Neuronal stem cell (in vitro differentiated cells): ENCODE data around the gene MAP3K20.

Source experiments
- DNase-seq: peaks from one replicate; pipeline ENCODE4 v3.0.0-alpha.2; 2013; ENCODE audit warnings: low spot score
- H2AFZ ChIP-seq: one replicate; pipeline ENCODE4 v1.6.1; 2013; ENCODE audit warnings: mild to moderate bottlenecking, low read length, inconsistent platforms
- H2AK5ac ChIP-seq: 2 replicates; pipeline ENCODE4 v1.6.1; 2013; ENCODE audit warnings: low read depth, mild to moderate bottlenecking, inconsistent platforms, low read length, moderate library complexity, mixed read lengths
- H2BK120ac ChIP-seq: 2 replicates; pipeline ENCODE4 v1.6.1; 2013; ENCODE audit warnings: low read depth, mild to moderate bottlenecking, inconsistent platforms, low read length, moderate library complexity, mixed read lengths
- H2BK12ac ChIP-seq: one replicate; pipeline ENCODE4 v1.6.1; 2013; ENCODE audit warnings: low read length, inconsistent platforms
- H2BK15ac ChIP-seq: 2 replicates; pipeline ENCODE4 v1.6.1; 2013; ENCODE audit warnings: mild to moderate bottlenecking, low read length, inconsistent platforms, mixed read lengths
- H2BK5ac ChIP-seq: one replicate; pipeline ENCODE4 v1.6.1; 2013; ENCODE audit warnings: inconsistent platforms, mild to moderate bottlenecking, low read length, moderate library complexity
- H3K14ac ChIP-seq: one replicate; pipeline ENCODE4 v1.6.1; 2013; ENCODE audit warnings: low read length, inconsistent platforms
- H3K18ac ChIP-seq: 2 replicates; pipeline ENCODE4 v1.6.1; 2013; ENCODE audit warnings: low read length, inconsistent platforms
- H3K23ac ChIP-seq: 2 replicates; pipeline ENCODE4 v1.6.1; 2013; ENCODE audit warnings: low read depth, mild to moderate bottlenecking, mixed read lengths, low read length, inconsistent platforms; ENCODE audit not compliant: poor library complexity
- H3K27ac ChIP-seq: replicated peaks from 3 replicates; pipeline ENCODE4 v1.5.1; 2013; ENCODE audit warnings: low read length, inconsistent platforms
- H3K27me3 ChIP-seq, 3 experiments: 2 replicates each; pipeline ENCODE4 v1.6.1; 2013; ENCODE audit warnings: low read length in 3 of 3, mild to moderate bottlenecking in 2 of 3, inconsistent platforms in 1 of 3, low read depth in 1 of 3, mixed read lengths in 1 of 3, moderate library complexity in 1 of 3; ENCODE audit not compliant: control insufficient read depth in 3 of 3, insufficient read depth in 3 of 3
- H3K36me3 ChIP-seq, 2 donors: replicated peaks in 1 of 2; 2 replicates each; pipeline ENCODE4 v1.6.1; 2013; ENCODE audit warnings: low read length in 2 of 2; ENCODE audit not compliant: control insufficient read depth in 2 of 2, insufficient read depth in 2 of 2
- H3K4ac ChIP-seq: 2 replicates; pipeline ENCODE4 v1.6.1; 2013; ENCODE audit warnings: inconsistent platforms, mild to moderate bottlenecking, low read length, moderate library complexity
- H3K4me1 ChIP-seq, 2 donors: 1 replicate in 1 of 2; 2 replicates in 1 of 2; pipeline ENCODE4 v1.6.1; 2013; ENCODE audit warnings: low read length in 2 of 2, low read depth in 1 of 2; ENCODE audit not compliant: control insufficient read depth in 2 of 2, insufficient read depth in 1 of 2
- H3K4me2 ChIP-seq: one replicate; pipeline ENCODE4 v1.6.1; 2013; ENCODE audit warnings: mild to moderate bottlenecking, low read length, inconsistent platforms; ENCODE audit not compliant: insufficient read depth, poor library complexity, severe bottlenecking
- H3K4me3 ChIP-seq, 2 donors: 2 replicates each; pipeline ENCODE4 v1.5.1; 2013; ENCODE audit warnings: low read length in 2 of 2, mild to moderate bottlenecking in 2 of 2, inconsistent platforms in 1 of 2, moderate library complexity in 1 of 2
- H3K79me1 ChIP-seq: one replicate; pipeline ENCODE4 v1.6.1; 2013; ENCODE audit warnings: low read depth, mild to moderate bottlenecking, inconsistent platforms, low read length, moderate library complexity
- H3K9ac ChIP-seq: one replicate; pipeline ENCODE4 v1.6.1; 2013; ENCODE audit warnings: mild to moderate bottlenecking, low read depth, low read length, inconsistent platforms; ENCODE audit not compliant: poor library complexity
- H3K9me3 ChIP-seq, 2 donors: replicated peaks in 1 of 2; 2 replicates each; pipeline versions ENCODE3 to v1.6.1; 2013; ENCODE audit warnings: low read length in 2 of 2, mild to moderate bottlenecking in 2 of 2, inconsistent platforms in 1 of 2, low read depth in 1 of 2, mixed read lengths in 1 of 2, moderate library complexity in 1 of 2; ENCODE audit not compliant: control insufficient read depth in 2 of 2, insufficient read depth in 1 of 2
- H4K8ac ChIP-seq: one replicate; pipeline ENCODE4 v1.6.1; 2013; ENCODE audit warnings: low read depth, mild to moderate bottlenecking, inconsistent platforms, low read length, moderate library complexity
- H4K91ac ChIP-seq: one replicate; pipeline ENCODE4 v1.6.1; 2013; ENCODE audit warnings: low read length, low read depth, mild to moderate bottlenecking, inconsistent platforms; ENCODE audit not compliant: poor library complexity
- WGBS, 2 donors: extraction: QIAGEN DNeasy Blood & Tissue Kit; methylation state at CpG; one replicate each; pipeline ENCODE4 v1.1.7; 2013; ENCODE audit warnings: missing lambda C conversion rate in 2 of 2, mixed read lengths in 1 of 2; ENCODE audit not compliant: insufficient read length in 2 of 2, insufficient replicate concordance in 1 of 2; ENCODE audit errors: extremely low coverage in 2 of 2; 5-methylcytosine and 5-hydroxymethylcytosine counted together

The MAP3K20 gene

DNA sequence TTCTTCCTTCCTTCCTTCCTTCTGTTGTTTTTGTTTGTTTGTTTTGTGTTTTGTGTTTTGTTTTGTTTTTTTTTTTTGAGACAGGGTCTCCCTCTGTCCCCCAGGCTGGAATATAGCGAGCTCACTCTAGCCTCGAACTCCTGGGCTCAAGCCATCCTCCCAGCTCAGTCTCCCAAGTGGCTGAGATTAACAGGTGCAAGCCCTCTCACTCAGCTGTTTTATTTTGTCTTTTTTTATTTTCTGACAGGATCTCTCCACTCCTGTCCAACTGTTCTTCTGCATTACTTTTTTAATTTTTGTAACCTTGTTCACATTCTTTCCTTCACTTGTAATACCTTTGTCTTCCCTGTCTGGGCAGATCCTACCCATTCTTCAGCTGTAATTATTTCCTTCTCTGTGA is 23.6 kb downstream of the MAP3K20 start:
- WGBS, 2 donors: no CpG with 5 or more reads among the region's 2 CpGs
- Histone ChIP-seq H3K4ac (no peak overlapping the region), H3K79me1 (no peaks in the 10 kb centered on the region), H3K23ac (no peak overlapping the region), H3K4me3 (no peak overlapping the region), H3K36me3 (peaks cover 0 to 25% of the 10 kb centered on the region in 2 donors), H2BK15ac (no peak overlapping the region), H3K4me1 (no peaks in the 10 kb centered on the region), H2BK5ac (no peak overlapping the region), H2BK120ac (no peak overlapping the region), H3K4me2 (no peak overlapping the region), H3K9ac (no peak overlapping the region), H3K9me3 (no peaks in the 10 kb centered on the region), H2AFZ (no peak overlapping the region), H4K8ac (no peak overlapping the region), H2AK5ac (no peak overlapping the region), H3K27me3 (no peaks in the 10 kb centered on the region), H4K91ac (no peak overlapping the region), H3K18ac (no peak overlapping the region), H3K27ac (no peak overlapping the region), H2BK12ac (no peak overlapping the region), H3K14ac (no peak overlapping the region)
- DNase-seq: no peak

DNA sequence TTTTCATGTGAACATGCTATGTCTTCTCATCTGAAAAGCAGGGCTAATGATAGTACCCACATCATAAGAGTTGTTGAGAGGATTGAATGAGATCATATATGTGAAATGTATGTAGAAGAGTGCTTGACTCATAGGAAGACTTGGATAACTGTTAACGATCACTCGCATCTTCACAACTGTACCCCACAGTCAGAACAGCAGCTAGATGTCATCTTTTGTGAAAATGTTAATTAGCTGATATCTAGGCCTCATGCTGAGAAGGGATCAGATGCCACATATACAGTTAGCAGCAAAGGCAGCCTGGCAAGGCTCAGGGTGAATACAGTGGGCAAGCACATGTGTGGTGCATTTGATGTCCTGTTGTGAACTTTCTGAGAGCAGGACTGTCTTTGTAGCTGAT is 24.2 kb downstream of the MAP3K20 start:
- H3K79me1 ChIP-seq: no peaks in the 10 kb centered on the region
- H2AK5ac ChIP-seq: no peak overlapping the region
- H3K27ac ChIP-seq: no peak overlapping the region
- H3K4me2 ChIP-seq: no peak overlapping the region
- WGBS, 2 donors: no CpG with 5 or more reads among the region's 2 CpGs
- H3K14ac ChIP-seq: no peak overlapping the region
- H2BK15ac ChIP-seq: no peak overlapping the region
- no peak overlapping the region for H3K23ac ChIP-seq
- H3K9ac ChIP-seq: no peak overlapping the region
- no peaks in the 10 kb centered on the region for H3K9me3 ChIP-seq
- H3K27me3 ChIP-seq: no peaks in the 10 kb centered on the region
- H3K4me1 ChIP-seq: no peaks in the 10 kb centered on the region
- no peak overlapping the region for H4K8ac ChIP-seq
- DNase-seq: no peak
- H2BK12ac ChIP-seq: no peak overlapping the region
- H3K36me3 ChIP-seq: peaks cover 0 to 25% of the 10 kb centered on the region in 2 donors
- H3K4me3 ChIP-seq: no peak overlapping the region
- H2AFZ ChIP-seq: no peak overlapping the region
- H2BK5ac ChIP-seq: no peak overlapping the region
- H4K91ac ChIP-seq: no peak overlapping the region
- no peak overlapping the region for H3K18ac ChIP-seq
- no peak overlapping the region for H3K4ac ChIP-seq
- no peak overlapping the region for H2BK120ac ChIP-seq

DNA sequence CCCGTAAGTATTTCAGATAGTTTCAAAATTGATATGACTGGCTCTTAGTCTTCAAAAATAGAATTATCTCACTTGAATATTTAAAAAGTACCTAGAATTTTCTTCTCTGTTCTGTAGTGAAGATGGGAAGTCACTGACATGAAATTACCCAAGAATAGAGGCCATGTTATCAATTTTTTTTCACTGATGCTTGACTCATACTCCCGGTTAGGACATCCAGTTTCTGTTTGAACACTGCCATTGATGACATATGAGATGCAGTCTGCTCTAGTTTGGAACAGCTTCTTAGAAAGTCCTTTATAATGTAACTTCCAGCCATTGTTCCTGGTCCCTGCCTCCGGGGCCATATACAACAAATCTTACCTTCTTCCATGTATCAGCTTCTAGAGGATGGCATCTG is 26.0 kb downstream of the MAP3K20 start:
- no peak overlapping the region for H3K18ac ChIP-seq
- H2BK12ac ChIP-seq: no peak overlapping the region
- no peak overlapping the region for H4K91ac ChIP-seq
- H3K36me3 ChIP-seq: peaks cover 0 to 9% of the 10 kb centered on the region in 2 donors
- H3K9me3 ChIP-seq: no peaks in the 10 kb centered on the region
- H2AFZ ChIP-seq: no peak overlapping the region
- no peak overlapping the region for H3K14ac ChIP-seq
- no peak overlapping the region for H3K4ac ChIP-seq
- H2BK15ac ChIP-seq: no peak overlapping the region
- no peak overlapping the region for H2AK5ac ChIP-seq
- H2BK120ac ChIP-seq: no peak overlapping the region
- no peak for DNase-seq
- no peaks in the 10 kb centered on the region for H3K27me3 ChIP-seq
- H3K4me1 ChIP-seq: no peaks in the 10 kb centered on the region
- H2BK5ac ChIP-seq: no peak overlapping the region
- H3K4me2 ChIP-seq: no peak overlapping the region
- H3K23ac ChIP-seq: no peak overlapping the region
- no peak overlapping the region for H3K9ac ChIP-seq
- no peak overlapping the region for H3K27ac ChIP-seq
- no peaks in the 10 kb centered on the region for H3K79me1 ChIP-seq
- H4K8ac ChIP-seq: no peak overlapping the region
- H3K4me3 ChIP-seq: no peak overlapping the region
- no CpG with 5 or more reads among the region's 3 CpGs for WGBS, 2 donors

DNA sequence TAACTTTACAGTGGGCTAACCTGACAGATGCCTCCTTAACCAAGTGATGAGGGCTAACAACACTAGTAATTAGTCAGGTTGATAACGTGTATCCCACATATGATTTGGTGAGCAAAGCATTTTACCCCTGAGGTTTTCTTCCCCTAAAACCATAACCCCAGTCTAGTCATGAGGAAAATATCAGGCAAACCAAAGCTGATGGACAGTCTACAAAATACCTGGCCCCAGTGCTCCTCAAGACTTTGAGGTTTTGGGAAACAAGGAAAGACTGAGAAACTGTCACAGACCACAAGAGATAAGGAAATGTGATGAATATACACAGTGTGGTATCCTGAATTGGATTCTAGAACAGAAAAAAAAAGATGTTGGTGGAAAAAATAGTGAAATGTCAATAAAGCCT is 28.5 kb downstream of the MAP3K20 start:
- Histone ChIP-seq H3K18ac (no peak overlapping the region), H2BK15ac (no peak overlapping the region), H2BK120ac (no peak overlapping the region), H2AK5ac (no peak overlapping the region), H3K36me3 (peaks cover 0 to 4% of the 10 kb centered on the region in 2 donors), H3K9ac (no peak overlapping the region), H3K4me1 (no peaks in the 10 kb centered on the region), H2BK12ac (no peak overlapping the region), H3K4ac (no peak overlapping the region), H3K14ac (no peak overlapping the region), H4K91ac (no peak overlapping the region), H3K27me3 (no peaks in the 10 kb centered on the region), H4K8ac (no peak overlapping the region), H3K79me1 (no peaks in the 10 kb centered on the region), H3K4me3 (no peak overlapping the region), H3K27ac (no peak overlapping the region), H2AFZ (no peak overlapping the region), H3K23ac (no peak overlapping the region), H2BK5ac (no peak overlapping the region), H3K9me3 (no peaks in the 10 kb centered on the region), H3K4me2 (no peak overlapping the region)
- no peak for DNase-seq
- no CpG with 5 or more reads among the region's 1 CpG for WGBS, 2 donors
